NCI-H69 (cell line): ENCODE measurements around the gene SLC13A1.
"Not testable (repeated sequence)": the region's sequence is repeated elsewhere in the genome, so short reads cannot be mapped to it uniquely, and the experiment has no call there.

Experiments used
- DNase-seq: peaks from one replicate; lab custom pipeline; 2025; lab: John Stamatoyannopoulos, UW

SLC13A1 gene

GRCh38 chr7:123126691-123127090 lies 73.1 kb downstream of the SLC13A1 start:
- DNase-seq = no peak

GRCh38 chr7:123126171-123126570 lies 73.6 kb downstream of the SLC13A1 start:
- no peak for DNase-seq

- peak; percentile 19 for DNase-seq
These were observed 74.5 kb downstream of the SLC13A1 start for GRCh38 chr7:123125231-123125630.

- peak; percentile 80 for DNase-seq
These were observed 76.9 kb downstream of the SLC13A1 start for GRCh38 chr7:123122916-123123315.

GRCh38 chr7:123120286-123120685 lies 79.5 kb downstream of the SLC13A1 start:
- no peak for DNase-seq

GRCh38 chr7:123115331-123115730 lies 84.4 kb downstream of the SLC13A1 start:
- no peak for DNase-seq

GRCh38 chr7:123114288-123114687 lies 85.5 kb downstream of the SLC13A1 start:
- DNase-seq = no peak

GRCh38 chr7:123112833-123113232 lies 86.9 kb downstream of the SLC13A1 start:
- no peak for DNase-seq

- DNase-seq = no peak
These were observed 100.1 kb downstream of the SLC13A1 start for GRCh38 chr7:123099712-123100111.

GRCh38 chr7:123096976-123097375 lies 102.8 kb downstream of the SLC13A1 start:
- peak; percentile 29 for DNase-seq

GRCh38 chr7:123096434-123096833 lies 103.3 kb downstream of the SLC13A1 start:
- DNase-seq = no peak

GRCh38 chr7:123090456-123090855 lies 109.3 kb downstream of the SLC13A1 start:
- no peak for DNase-seq

- DNase-seq = not testable (repeated sequence)
These were observed 112.9 kb downstream of the SLC13A1 start for GRCh38 chr7:123086910-123087309.

- not testable (repeated sequence) for DNase-seq
These were observed 114.9 kb downstream of the SLC13A1 start for GRCh38 chr7:123084861-123085260.

- no peak for DNase-seq
These were observed 120.7 kb downstream of the SLC13A1 start for GRCh38 chr7:123079021-123079420.

GRCh38 chr7:123075838-123076467 lies 123.8 kb downstream of the SLC13A1 start:
- no peak for DNase-seq

- DNase-seq = no peak
These were observed 129.0 kb downstream of the SLC13A1 start for GRCh38 chr7:123070702-123071286.

GRCh38 chr7:123067814-123068213 lies 132.0 kb downstream of the SLC13A1 start:
- DNase-seq = no peak
